Mucosa of stomach (tissue), 1 donor: Measurements from ENCODE around the gene AUH.

ENCODE experiments used
- H3K27me3 ChIP-seq: one replicate; pipeline ENCODE4 v1.7.0; 2013; ENCODE audit warnings: mild to moderate bottlenecking, low read length; ENCODE audit not compliant: control insufficient read depth, insufficient read depth
- H3K36me3 ChIP-seq: one replicate; pipeline ENCODE4 v1.7.0; 2013; ENCODE audit warnings: low read length; ENCODE audit not compliant: control insufficient read depth, insufficient read depth
- H3K4me1 ChIP-seq: one replicate; pipeline ENCODE4 v1.7.0; 2013; ENCODE audit warnings: mild to moderate bottlenecking, low read length; ENCODE audit not compliant: control insufficient read depth, insufficient read depth
- H3K4me3 ChIP-seq: one replicate; pipeline ENCODE4 v1.7.0; 2013; ENCODE audit warnings: low read length
- H3K9ac ChIP-seq: one replicate; pipeline ENCODE4 v1.7.0; 2013; ENCODE audit warnings: mild to moderate bottlenecking, low read length, moderate library complexity
- H3K9me3 ChIP-seq: one replicate; pipeline ENCODE4 v1.7.0; 2013; ENCODE audit warnings: mild to moderate bottlenecking, low read length, moderate library complexity; ENCODE audit not compliant: control insufficient read depth
- donor health status: Pancreatic carcinoma.

AUH gene

DNA sequence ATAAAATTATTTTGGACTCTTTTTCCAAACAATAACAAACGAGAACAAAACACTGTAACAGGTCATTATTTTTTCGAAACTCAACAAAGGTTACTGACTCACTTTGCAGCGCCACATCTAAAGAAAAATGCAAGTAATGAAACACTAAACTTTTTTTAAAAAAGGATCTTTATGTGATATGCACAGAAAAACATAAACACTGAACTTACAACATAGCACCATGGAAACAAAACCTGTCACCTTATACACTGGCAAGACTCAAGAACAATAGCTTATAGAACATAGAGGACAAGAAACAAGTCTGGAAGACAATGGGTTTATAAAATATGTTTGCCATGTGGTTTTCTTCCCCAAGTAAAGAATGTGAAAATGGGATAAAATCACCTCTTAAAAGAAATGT, 85.2 kb downstream of the AUH start:
- no peaks in the 10 kb centered on the region for H3K27me3 ChIP-seq

GRCh38 chr9:91275655-91276054, 86.1 kb downstream of the AUH start:
- Histone ChIP-seq H3K9me3 (no peaks in the 10 kb centered on the region), H3K9ac (no peak overlapping the region), H3K4me3 (no peak overlapping the region), H3K36me3 (no peaks in the 10 kb centered on the region), H3K27me3 (no peaks in the 10 kb centered on the region), H3K4me1 (no peaks in the 10 kb centered on the region)

More for the DNA sequence above, 85.2 kb downstream of the AUH start:
- H3K9me3 ChIP-seq = no peaks in the 10 kb centered on the region
- no peak overlapping the region for H3K4me3 ChIP-seq
- no peaks in the 10 kb centered on the region for H3K36me3 ChIP-seq
- H3K4me1 ChIP-seq = no peaks in the 10 kb centered on the region
- H3K9ac ChIP-seq = no peak overlapping the region

- Histone ChIP-seq H3K36me3 (no peaks in the 10 kb centered on the region), H3K4me3 (no peak overlapping the region), H3K9me3 (no peaks in the 10 kb centered on the region), H3K27me3 (no peaks in the 10 kb centered on the region), H3K4me1 (no peaks in the 10 kb centered on the region), H3K9ac (no peak overlapping the region)
Measured at GRCh38 chr9:91274949-91275492, 86.7 kb downstream of the AUH start.

DNA sequence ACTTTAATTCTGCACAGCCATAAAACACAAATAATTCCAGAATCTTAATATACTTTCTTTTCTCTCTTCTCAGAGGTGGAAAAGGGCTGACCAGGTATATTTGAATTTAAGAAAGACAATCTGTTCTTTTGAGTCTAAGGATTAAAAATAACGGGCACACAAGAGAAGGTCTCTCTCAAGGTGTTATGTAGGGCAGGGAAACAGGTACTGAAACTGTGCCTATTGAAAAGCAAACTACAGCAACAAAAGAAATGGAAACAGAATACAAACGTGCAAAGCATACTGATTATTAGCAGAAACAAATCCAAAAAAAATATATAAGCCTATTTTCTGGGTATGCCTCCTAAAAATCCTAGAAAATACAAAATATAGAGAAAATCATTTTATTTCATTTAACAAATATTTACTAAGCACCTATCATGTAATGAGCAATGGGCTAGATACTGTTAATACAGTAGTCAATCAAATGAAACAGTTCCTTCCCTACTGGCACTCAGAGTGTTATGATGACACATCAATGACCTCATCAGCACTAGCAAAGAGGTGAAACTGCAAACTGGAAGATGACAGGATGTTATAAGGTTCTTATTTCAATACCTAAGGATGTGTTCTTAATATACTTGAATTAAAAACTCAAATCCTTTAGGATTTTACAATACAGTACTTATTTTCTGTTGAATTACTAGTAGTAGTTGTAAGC, 87.7 kb downstream of the AUH start:
- no peaks in the 10 kb centered on the region for H3K9me3 ChIP-seq
- H3K4me3 ChIP-seq = no peak overlapping the region
- H3K9ac ChIP-seq = no peak overlapping the region
- H3K4me1 ChIP-seq = no peaks in the 10 kb centered on the region
- no peaks in the 10 kb centered on the region for H3K36me3 ChIP-seq
- no peaks in the 10 kb centered on the region for H3K27me3 ChIP-seq

DNA sequence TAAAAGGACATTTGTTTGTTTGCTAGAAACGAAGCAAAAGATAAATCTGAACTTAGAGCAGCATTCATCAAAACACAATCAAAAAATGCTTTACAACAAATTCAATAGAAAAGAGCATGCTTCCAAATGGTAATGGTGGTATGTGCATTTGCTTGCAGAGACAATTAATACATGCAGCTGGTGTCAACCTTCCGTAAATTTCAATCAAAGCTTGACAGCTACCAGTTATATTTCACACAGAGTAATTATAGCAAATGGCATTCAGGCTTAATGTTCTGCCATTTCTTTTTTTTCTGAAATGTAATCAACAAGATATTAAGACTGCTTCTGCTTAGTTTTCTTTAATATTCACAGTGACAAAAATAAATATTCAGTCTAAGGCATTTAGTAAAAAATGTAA, 90.6 kb downstream of the AUH start:
- no peaks in the 10 kb centered on the region for H3K27me3 ChIP-seq

DNA sequence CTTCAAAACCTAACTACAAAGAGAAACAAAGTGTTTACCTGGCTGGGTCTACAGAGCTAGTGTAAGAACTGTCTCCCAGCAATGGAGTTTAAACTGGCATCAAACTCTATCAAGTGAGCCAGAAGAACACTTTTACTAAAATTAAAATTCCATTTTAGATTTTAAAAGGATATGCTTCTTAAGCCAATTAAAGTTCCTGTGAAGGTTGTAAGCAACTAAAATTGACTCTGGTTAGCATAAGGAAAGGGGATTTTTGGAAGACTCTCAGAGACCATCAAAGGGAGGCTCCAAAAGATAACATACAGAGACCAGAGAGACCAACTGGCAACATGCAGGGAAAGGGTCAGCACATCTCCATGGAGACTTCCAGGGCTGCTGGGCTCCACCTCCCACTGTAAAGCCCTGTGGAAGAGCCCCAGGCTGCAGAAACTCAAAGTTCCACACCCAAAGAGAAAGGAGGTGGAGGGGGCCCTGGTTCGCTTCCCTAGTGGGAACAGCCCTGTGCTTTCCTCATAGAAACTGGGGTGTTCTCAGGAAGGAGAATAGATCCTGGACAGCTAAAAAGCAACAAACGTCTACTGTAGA, 91.7 kb downstream of the AUH start:
- Histone ChIP-seq H3K4me3 (no peak overlapping the region), H3K4me1 (no peaks in the 10 kb centered on the region), H3K27me3 (no peaks in the 10 kb centered on the region), H3K36me3 (no peaks in the 10 kb centered on the region), H3K9ac (no peak overlapping the region), H3K9me3 (no peaks in the 10 kb centered on the region)

More for the DNA sequence above, 90.6 kb downstream of the AUH start:
- no peaks in the 10 kb centered on the region for H3K4me1 ChIP-seq
- no peaks in the 10 kb centered on the region for H3K9me3 ChIP-seq
- H3K4me3 ChIP-seq = no peak overlapping the region
- H3K36me3 ChIP-seq = no peaks in the 10 kb centered on the region
- no peak overlapping the region for H3K9ac ChIP-seq

DNA sequence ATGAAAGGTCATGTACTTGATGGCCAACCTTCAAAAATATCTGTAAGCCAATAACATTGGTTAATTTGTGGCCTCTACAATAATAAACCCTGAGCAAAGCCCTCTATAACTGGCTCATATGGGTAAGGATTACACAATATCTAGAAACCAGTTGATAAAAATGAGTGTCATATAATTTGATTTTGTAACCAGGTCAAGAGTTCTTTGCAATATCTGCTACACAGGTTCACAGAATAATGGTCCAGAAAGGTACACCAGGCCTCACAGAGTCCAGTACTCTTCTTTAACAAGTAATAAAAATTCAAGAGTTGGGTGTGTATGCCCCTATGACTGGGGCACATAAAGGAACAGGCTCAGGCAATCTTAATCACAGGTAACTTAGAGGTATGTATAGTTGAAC, 95.3 kb downstream of the AUH start:
- no peaks in the 10 kb centered on the region for H3K36me3 ChIP-seq
- no peak overlapping the region for H3K9ac ChIP-seq
- no peaks in the 10 kb centered on the region for H3K9me3 ChIP-seq
- no peaks in the 10 kb centered on the region for H3K4me1 ChIP-seq
- no peaks in the 10 kb centered on the region for H3K27me3 ChIP-seq
- no peak overlapping the region for H3K4me3 ChIP-seq

DNA sequence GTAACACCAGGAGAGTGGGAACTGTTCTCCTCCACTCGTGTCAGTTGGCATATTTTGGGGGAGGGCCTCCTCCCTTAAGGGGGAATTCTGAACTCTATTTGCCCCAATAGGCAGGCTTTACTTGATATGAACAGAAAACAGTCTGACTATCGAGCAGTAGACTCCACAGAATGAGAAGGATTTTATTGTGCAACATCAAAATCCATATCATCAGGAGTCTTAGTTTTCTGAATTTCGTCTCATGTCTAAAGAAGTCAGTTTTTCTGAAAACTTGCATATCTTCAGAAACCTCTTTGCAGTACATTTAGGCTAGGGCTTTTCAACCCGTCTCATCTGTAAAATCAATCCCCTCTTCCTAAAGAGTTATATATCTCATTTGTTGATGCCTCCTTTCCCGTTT, 96.2 kb downstream of the AUH start:
- Histone ChIP-seq H3K4me3 (no peak overlapping the region), H3K27me3 (no peaks in the 10 kb centered on the region), H3K9me3 (no peaks in the 10 kb centered on the region), H3K9ac (no peak overlapping the region), H3K4me1 (no peaks in the 10 kb centered on the region), H3K36me3 (no peaks in the 10 kb centered on the region)

DNA sequence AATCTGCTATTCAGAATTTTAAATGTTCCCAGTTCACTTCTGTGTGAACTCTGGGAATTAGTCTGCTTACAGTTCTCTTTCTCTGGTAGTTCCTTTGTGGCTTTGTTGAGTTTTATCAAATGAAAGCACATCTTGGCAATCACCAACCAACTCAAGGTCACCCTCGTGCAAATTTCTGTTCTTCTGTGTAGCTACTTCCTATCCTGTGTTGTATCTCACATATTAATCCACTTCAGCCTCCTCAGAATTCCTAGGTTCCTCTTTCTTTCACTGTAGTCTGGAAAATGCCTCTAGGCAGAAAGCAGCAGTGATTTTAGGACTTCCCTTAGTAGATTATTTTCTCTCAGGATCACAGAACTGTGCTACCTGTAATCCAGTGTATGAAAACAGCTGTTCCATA, 100.3 kb downstream of the AUH start:
- no peaks in the 10 kb centered on the region for H3K9me3 ChIP-seq
- H3K27me3 ChIP-seq = no peaks in the 10 kb centered on the region
- no peaks in the 10 kb centered on the region for H3K36me3 ChIP-seq
- no peak overlapping the region for H3K4me3 ChIP-seq
- H3K4me1 ChIP-seq = no peaks in the 10 kb centered on the region
- H3K9ac ChIP-seq = no peak overlapping the region

DNA sequence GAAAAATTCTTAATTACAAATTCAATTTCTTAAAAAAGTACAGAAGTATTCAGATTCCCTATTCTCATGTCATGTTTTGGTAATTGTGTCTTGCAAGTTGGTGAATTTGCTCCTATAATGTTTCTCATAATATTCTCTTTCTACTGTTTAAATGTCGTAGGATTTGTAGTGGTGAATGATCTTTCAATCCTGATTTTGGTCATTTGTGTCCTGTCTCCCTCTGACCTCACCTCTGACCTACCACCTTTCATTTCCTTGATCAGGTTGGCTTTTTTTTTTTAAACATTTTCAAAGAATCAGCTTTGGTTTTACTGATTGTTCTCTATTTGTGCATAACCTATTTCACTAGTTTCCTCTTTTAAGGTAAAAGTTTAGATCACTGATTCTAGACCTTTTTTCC, 102.6 kb downstream of the AUH start:
- Histone ChIP-seq H3K9me3 (no peaks in the 10 kb centered on the region), H3K4me3 (no peak overlapping the region), H3K27me3 (no peaks in the 10 kb centered on the region), H3K4me1 (no peaks in the 10 kb centered on the region), H3K9ac (no peak overlapping the region), H3K36me3 (no peaks in the 10 kb centered on the region)

DNA sequence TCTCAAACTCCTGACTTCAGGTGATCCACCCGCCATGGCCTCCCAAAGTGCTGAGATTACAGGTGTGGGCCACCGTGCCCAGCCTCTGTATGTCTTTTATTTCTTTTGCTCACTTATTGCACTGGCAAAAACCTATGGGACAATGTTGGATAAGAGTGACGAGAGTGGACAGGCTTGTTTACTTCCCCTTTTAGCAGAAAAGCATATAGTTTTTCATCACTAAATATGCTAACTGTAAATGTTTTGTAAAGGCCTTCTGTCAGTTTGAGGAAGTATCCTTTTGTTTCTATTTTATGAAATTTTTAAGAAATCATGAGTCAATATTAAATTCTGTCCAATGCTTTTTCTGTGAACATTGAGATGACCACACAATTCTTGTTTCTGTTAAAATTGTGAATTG, 103.3 kb downstream of the AUH start:
- Histone ChIP-seq H3K4me1 (no peaks in the 10 kb centered on the region), H3K4me3 (no peak overlapping the region), H3K9me3 (no peaks in the 10 kb centered on the region), H3K27me3 (no peaks in the 10 kb centered on the region), H3K9ac (no peak overlapping the region), H3K36me3 (no peaks in the 10 kb centered on the region)

DNA sequence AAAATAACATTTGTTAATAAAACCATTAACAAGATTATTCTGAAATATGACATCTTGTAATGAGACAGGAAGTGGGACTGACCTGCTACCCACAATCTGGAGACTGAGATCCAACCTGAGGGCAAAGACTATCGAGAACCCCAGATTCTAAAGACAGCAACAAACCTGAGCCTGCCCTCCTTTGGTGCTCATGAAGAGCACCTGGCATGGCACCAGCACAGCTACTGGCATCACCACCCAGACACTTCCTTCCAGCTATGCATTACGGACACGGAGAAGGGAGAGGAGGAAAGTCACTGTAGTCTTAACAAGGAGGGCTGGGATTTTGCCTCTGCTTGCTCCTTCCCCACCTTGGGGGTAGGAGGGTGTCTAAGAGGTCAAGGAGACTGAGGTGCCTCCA, 105.5 kb downstream of the AUH start:
- no peaks in the 10 kb centered on the region for H3K9me3 ChIP-seq
- H3K4me3 ChIP-seq = no peak overlapping the region
- no peaks in the 10 kb centered on the region for H3K36me3 ChIP-seq
- H3K4me1 ChIP-seq = no peaks in the 10 kb centered on the region
- no peaks in the 10 kb centered on the region for H3K27me3 ChIP-seq
- H3K9ac ChIP-seq = no peak overlapping the region
